Liver (tissue), 9 donors: ENCODE measurements around the gene HSPG2. TPM values are rescaled to one million over a fixed set of nuclear protein-coding genes. Genes with fewer than 3 reads are reported as not detected.

Experiments used
- DNase-seq: peaks from one replicate; pipeline ENCODE4 v3.0.0-alpha.2; 2017; ENCODE audit warnings: low spot score
- H3K27ac ChIP-seq, 2 donors: one replicate each; pipeline ENCODE4 v1.7.0; 2013; ENCODE audit warnings: inconsistent platforms in 2 of 2, low read length in 2 of 2, control low read depth in 1 of 2, low read depth in 1 of 2, mild to moderate bottlenecking in 1 of 2
- H3K27me3 ChIP-seq, 4 donors: one replicate each; pipeline versions ENCODE4 v1.6.1 to v1.7.0; 2013; ENCODE audit warnings: low read length in 3 of 4, inconsistent platforms in 1 of 4, mild to moderate bottlenecking in 1 of 4, moderate library complexity in 1 of 4; ENCODE audit not compliant: control insufficient read depth in 4 of 4, insufficient read depth in 4 of 4
- H3K36me3 ChIP-seq, 4 donors: one replicate each; pipeline versions ENCODE4 v1.6.1 to v1.7.0; 2013; ENCODE audit warnings: low read length in 3 of 4, mild to moderate bottlenecking in 3 of 4, low read depth in 1 of 4, moderate library complexity in 1 of 4; ENCODE audit not compliant: control insufficient read depth in 4 of 4, insufficient read depth in 3 of 4
- H3K4me1 ChIP-seq, 4 donors: one replicate each; pipeline versions ENCODE4 v1.6.1 to v1.7.0; 2013; ENCODE audit warnings: low read length in 3 of 4, mild to moderate bottlenecking in 3 of 4, moderate library complexity in 1 of 4; ENCODE audit not compliant: control insufficient read depth in 4 of 4, insufficient read depth in 4 of 4
- H3K4me3 ChIP-seq, 3 donors: one replicate each; pipeline versions ENCODE4 v1.6.1 to v1.7.0; 2013; ENCODE audit warnings: low read length in 3 of 3, control low read depth in 1 of 3, low read depth in 1 of 3, mild to moderate bottlenecking in 1 of 3
- H3K9ac ChIP-seq, 2 donors: one replicate each; pipeline ENCODE4 v1.7.0; 2013; ENCODE audit warnings: low read length in 2 of 2, mild to moderate bottlenecking in 2 of 2, moderate library complexity in 2 of 2, control low read depth in 1 of 2, low read depth in 1 of 2
- H3K9me3 ChIP-seq, 4 donors: one replicate each; pipeline versions ENCODE4 v1.6.1 to v1.7.0; 2013; ENCODE audit warnings: low read length in 3 of 4; ENCODE audit not compliant: control insufficient read depth in 4 of 4
- ATF3 ChIP-seq: IDR thresholded peaks from 2 replicates; pipeline ENCODE4 v1.6.1; 2016; ENCODE audit warnings: antibody characterized with exemption
- CTCF ChIP-seq: fragments of 150-350 bp; IDR thresholded peaks from 2 replicates; pipeline ENCODE4 v1.5.1; 2017; ENCODE audit warnings: improper control_type of control experiment, low read depth, low read length; ENCODE audit not compliant: missing input control
- EGR1 ChIP-seq, 2 donors: IDR thresholded peaks; 2 replicates each; pipeline ENCODE4 v1.6.1; 2016 to 2018; ENCODE audit warnings: antibody characterized with exemption in 2 of 2, low read depth in 2 of 2
- FOXA1 ChIP-seq: IDR thresholded peaks from 2 replicates; pipeline ENCODE4 v1.6.1; 2016; ENCODE audit warnings: antibody characterized with exemption
- GABPA ChIP-seq, 2 donors: IDR thresholded peaks in 1 of 2; conservative IDR thresholded peaks in 1 of 2; 2 replicates each; pipeline ENCODE4 v1.6.1; 2016; ENCODE audit warnings: antibody characterized with exemption in 2 of 2, mild to moderate bottlenecking in 1 of 2, moderate library complexity in 1 of 2
- HNF4A ChIP-seq, 2 donors: conservative IDR thresholded peaks; 2 replicates each; pipeline ENCODE4 v1.6.1; 2016; ENCODE audit warnings: antibody characterized with exemption in 2 of 2, mild to moderate bottlenecking in 2 of 2
- JUND ChIP-seq, 2 donors: IDR thresholded peaks; 2 replicates each; pipeline ENCODE4 v1.6.1; 2016; ENCODE audit warnings: antibody characterized with exemption in 2 of 2
- NR2F2 ChIP-seq: IDR thresholded peaks from 2 replicates; pipeline ENCODE4 v1.6.1; 2016; ENCODE audit warnings: antibody characterized with exemption
- RAD21 ChIP-seq, 2 donors: IDR thresholded peaks; 2 replicates each; pipeline ENCODE4 v1.6.1; 2016; ENCODE audit warnings: antibody characterized with exemption in 2 of 2, mild to moderate bottlenecking in 2 of 2
- RXRA ChIP-seq, 2 donors: IDR thresholded peaks; 2 replicates each; pipeline ENCODE4 v1.6.1; 2017 to 2018; ENCODE audit warnings: antibody characterized with exemption in 2 of 2, mild to moderate bottlenecking in 1 of 2
- SP1 ChIP-seq: IDR thresholded peaks from 2 replicates; pipeline ENCODE4 v1.6.1; 2018; ENCODE audit warnings: antibody characterized with exemption, mild to moderate bottlenecking
- TAF1 ChIP-seq: conservative IDR thresholded peaks from 2 replicates; pipeline ENCODE4 v1.6.1; 2016; ENCODE audit warnings: antibody characterized with exemption, mild to moderate bottlenecking
- YY1 ChIP-seq: IDR thresholded peaks from 2 replicates; pipeline ENCODE4 v1.6.1; 2016; ENCODE audit warnings: antibody characterized with exemption, mild to moderate bottlenecking
- ZBTB33 ChIP-seq: IDR thresholded peaks from 2 replicates; pipeline ENCODE4 v1.6.1; 2016; ENCODE audit warnings: antibody characterized with exemption
- WGBS: extraction: QIAGEN DNeasy Blood & Tissue Kit; methylation state at CpG from one replicate; pipeline ENCODE4 v1.1.7; 2013; 5-methylcytosine and 5-hydroxymethylcytosine counted together
- polyA plus RNA-seq, 2 donors: library from polyadenylated mRNA; stranded (reverse) in 1 of 2; unstranded in 1 of 2; fragments of 200-250 nt in 1 of 2; fragments of >200 nt in 1 of 2; fragmentation: Nextera tagmentation in 1 of 2; extraction: Ambion mirVana in 1 of 2; gene quantifications; one replicate each; pipeline versions ENCODE4 v1.2.1 to v1.2.3, GENCODE V29; 2013 to 2015
- total RNA-seq, 2 donors: library from RNA; depleted of rRNA; stranded (reverse); fragments of >200 nt; gene quantifications; one replicate each; pipeline ENCODE4 v1.2.3, GENCODE V29; 2014
- TF ChIP-seq, protein P1 (sequence below): IDR thresholded peaks from 2 replicates; pipeline ENCODE4 v1.6.1; 2016; ENCODE audit warnings: antibody characterized with exemption
- TF ChIP-seq, protein P2 (sequence below): IDR thresholded peaks from 2 replicates; pipeline ENCODE4 v1.6.1; 2016; ENCODE audit warnings: antibody characterized with exemption, mild to moderate bottlenecking
- donor health status: healthy.
- donor health status: healthy.
- donor health status: healthy.
- donor health status: healthy.
- donor health status: healthy.

Gene HSPG2
- total and polyA plus RNA-seq, 4 donors, result 5.6 to 43.9 (median 23.9) TPM

- no peak overlapping the region for H3K27ac ChIP-seq
- TF ChIP-seq CTCF (no peak), TAF1 (no peak), NR2F2 (no peak), RAD21 (IDR thresholded peaks at IDR 0.05) (no peak), ATF3 (no peak), EGR1 (IDR thresholded peaks at IDR 0.05; ENCODE audit: low read depth in 2 of 2) (no peak), JUND (IDR thresholded peaks at IDR 0.05) (no peak), HNF4A (conservative IDR thresholded peaks at IDR 0.05) (no peak), YY1 (no peak), GABPA (IDR thresholded peaks at IDR 0.05 in 1 of 2, conservative IDR thresholded peaks at IDR 0.05 in 1 of 2) (no peak), RXRA (IDR thresholded peaks at IDR 0.05) (no peak), FOXA1 (no peak), ZBTB33 (no peak), SP1 (no peak)
- TF ChIP-seq, protein P1, sequence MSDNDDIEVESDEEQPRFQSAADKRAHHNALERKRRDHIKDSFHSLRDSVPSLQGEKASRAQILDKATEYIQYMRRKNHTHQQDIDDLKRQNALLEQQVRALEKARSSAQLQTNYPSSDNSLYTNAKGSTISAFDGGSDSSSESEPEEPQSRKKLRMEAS, result no peak
- TF ChIP-seq, protein P2, sequence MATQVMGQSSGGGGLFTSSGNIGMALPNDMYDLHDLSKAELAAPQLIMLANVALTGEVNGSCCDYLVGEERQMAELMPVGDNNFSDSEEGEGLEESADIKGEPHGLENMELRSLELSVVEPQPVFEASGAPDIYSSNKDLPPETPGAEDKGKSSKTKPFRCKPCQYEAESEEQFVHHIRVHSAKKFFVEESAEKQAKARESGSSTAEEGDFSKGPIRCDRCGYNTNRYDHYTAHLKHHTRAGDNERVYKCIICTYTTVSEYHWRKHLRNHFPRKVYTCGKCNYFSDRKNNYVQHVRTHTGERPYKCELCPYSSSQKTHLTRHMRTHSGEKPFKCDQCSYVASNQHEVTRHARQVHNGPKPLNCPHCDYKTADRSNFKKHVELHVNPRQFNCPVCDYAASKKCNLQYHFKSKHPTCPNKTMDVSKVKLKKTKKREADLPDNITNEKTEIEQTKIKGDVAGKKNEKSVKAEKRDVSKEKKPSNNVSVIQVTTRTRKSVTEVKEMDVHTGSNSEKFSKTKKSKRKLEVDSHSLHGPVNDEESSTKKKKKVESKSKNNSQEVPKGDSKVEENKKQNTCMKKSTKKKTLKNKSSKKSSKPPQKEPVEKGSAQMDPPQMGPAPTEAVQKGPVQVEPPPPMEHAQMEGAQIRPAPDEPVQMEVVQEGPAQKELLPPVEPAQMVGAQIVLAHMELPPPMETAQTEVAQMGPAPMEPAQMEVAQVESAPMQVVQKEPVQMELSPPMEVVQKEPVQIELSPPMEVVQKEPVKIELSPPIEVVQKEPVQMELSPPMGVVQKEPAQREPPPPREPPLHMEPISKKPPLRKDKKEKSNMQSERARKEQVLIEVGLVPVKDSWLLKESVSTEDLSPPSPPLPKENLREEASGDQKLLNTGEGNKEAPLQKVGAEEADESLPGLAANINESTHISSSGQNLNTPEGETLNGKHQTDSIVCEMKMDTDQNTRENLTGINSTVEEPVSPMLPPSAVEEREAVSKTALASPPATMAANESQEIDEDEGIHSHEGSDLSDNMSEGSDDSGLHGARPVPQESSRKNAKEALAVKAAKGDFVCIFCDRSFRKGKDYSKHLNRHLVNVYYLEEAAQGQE, result no peak
- H3K9me3 ChIP-seq, result no peaks in the 10 kb centered on the region
- H3K9ac ChIP-seq, result no peak overlapping the region
- no peak overlapping the region for H3K4me3 ChIP-seq
- no peak for DNase-seq
- 80% methylated on average over 11 of the region's 11 CpGs for WGBS
- H3K36me3 ChIP-seq, result peaks cover 0 to 4% (median 1%) of the 10 kb centered on the region in 4 donors
- no peaks in the 10 kb centered on the region for H3K27me3 ChIP-seq
- H3K4me1 ChIP-seq, result no peaks in the 10 kb centered on the region
Observed at GRCh38 chr1:21865943-21866706, 71.0 kb downstream of the HSPG2 start.
